ENCODE data around the gene PF4V1. TPM values are rescaled to one million over a fixed set of nuclear protein-coding genes. Genes with fewer than 3 reads are reported as not detected.
A peak's percentile ranks its signal among the peaks of the same experiment; 100 is the strongest.

PF4V1 gene, protein sequence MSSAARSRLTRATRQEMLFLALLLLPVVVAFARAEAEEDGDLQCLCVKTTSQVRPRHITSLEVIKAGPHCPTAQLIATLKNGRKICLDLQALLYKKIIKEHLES
- total RNA-seq (2013): 0.67 TPM
- polyA plus RNA-seq: 1 to 10 TPM in 1 of 3 donors, under 1 TPM in 1, not detected in 1; 0.99 to 3.3 TPM
- not detected in 2 replicates for polyA minus RNA-seq
- 0 to 0.35 (median 0) reads per million in 11 experiments for total RNA-seq

DNA sequence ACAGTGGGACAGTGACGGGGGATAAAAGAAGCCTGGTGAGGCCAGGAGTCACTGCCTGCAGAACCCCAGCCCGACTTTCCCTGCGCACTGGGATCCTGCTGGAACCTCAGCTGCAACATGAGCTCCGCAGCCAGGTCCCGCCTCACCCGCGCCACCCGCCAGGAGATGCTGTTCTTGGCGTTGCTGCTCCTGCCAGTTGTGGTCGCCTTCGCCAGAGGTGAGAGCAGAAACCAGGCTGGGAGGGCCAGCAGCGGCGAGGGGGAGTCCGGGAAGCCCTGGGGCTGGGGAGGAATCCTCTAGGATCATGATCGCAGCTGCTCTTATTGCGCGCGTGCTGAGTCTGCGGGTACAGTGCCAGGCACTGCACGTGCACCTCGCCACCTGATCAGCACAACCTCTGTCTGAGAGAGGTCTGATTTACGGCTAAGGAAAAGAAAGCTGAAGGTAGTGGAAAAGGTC, at the start of gene PF4V1:
Gene PF4V1, plus strand, starts transcription at position 51 of the 459 bp plus-strand sequence. Its CDS starts 67 bp downstream, at position 118.
- Histone ChIP-seq H2AFZ (ENCODE audit: insufficient read depth, low read depth, low read length, poor library complexity, severe bottlenecking) (peak within 1 kb of the TSS; percentile 30), H3K36me3 (replicated peaks in 1 of 2; ENCODE audit: control insufficient read depth in 1 of 2, insufficient read depth in 2 of 2, low read length in 2 of 2) (no peaks in the 10 kb centered on the region), H3K79me2 (ENCODE audit: insufficient read depth, low read length) (no peaks in the 10 kb centered on the region), H3K27ac (ENCODE audit: low read depth in 1 of 2, low read length in 2 of 2) (no peak within 1 kb of the TSS), H3K9me3 (replicated peaks in 1 of 2; ENCODE audit: control insufficient read depth in 1 of 2, insufficient read depth in 1 of 2, low read length in 2 of 2) (no peaks in the 10 kb centered on the region), H3K27me3 (ENCODE audit: control insufficient read depth in 2 of 2, insufficient read depth in 2 of 2, low read length in 2 of 2) (peaks cover 3 to 10% of the 10 kb centered on the region in 2 donors), H3K9ac (ENCODE audit: insufficient read depth, low read length, poor library complexity, severe bottlenecking) (no peak within 1 kb of the TSS), H3K4me2 (replicated peaks; ENCODE audit: extremely low read depth, low read length, poor library complexity, severe bottlenecking) (peak within 1 kb of the TSS; percentile 51), H3K4me3 (replicated peaks in 1 of 3; ENCODE audit: low read depth in 2 of 3, low read length in 3 of 3) (peak within 1 kb of the TSS in 1 of 3 experiments; percentile 42), H3K4me1 (ENCODE audit: control insufficient read depth in 1 of 2, insufficient read depth in 2 of 2, low read length in 2 of 2) (peaks cover 11 to 14% of the 10 kb centered on the region in 2 donors), H4K20me1 (ENCODE audit: insufficient read depth, low read length) (no peaks in the 10 kb centered on the region)
- TF ChIP-seq, protein P1, sequence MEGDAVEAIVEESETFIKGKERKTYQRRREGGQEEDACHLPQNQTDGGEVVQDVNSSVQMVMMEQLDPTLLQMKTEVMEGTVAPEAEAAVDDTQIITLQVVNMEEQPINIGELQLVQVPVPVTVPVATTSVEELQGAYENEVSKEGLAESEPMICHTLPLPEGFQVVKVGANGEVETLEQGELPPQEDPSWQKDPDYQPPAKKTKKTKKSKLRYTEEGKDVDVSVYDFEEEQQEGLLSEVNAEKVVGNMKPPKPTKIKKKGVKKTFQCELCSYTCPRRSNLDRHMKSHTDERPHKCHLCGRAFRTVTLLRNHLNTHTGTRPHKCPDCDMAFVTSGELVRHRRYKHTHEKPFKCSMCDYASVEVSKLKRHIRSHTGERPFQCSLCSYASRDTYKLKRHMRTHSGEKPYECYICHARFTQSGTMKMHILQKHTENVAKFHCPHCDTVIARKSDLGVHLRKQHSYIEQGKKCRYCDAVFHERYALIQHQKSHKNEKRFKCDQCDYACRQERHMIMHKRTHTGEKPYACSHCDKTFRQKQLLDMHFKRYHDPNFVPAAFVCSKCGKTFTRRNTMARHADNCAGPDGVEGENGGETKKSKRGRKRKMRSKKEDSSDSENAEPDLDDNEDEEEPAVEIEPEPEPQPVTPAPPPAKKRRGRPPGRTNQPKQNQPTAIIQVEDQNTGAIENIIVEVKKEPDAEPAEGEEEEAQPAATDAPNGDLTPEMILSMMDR (IDR thresholded peaks at IDR 0.05): no peak
- no peak for DNase-seq
- Mint-ChIP-seq H3K4me3 (peak within 1 kb of the TSS; percentile 65 to 80), H3K27ac (peak within 1 kb of the TSS in 1 of 7 donors; percentile 45), H3K36me3 (no peaks in the 10 kb centered on the region), H3K4me1 (peaks cover 20% of the 10 kb centered on the region), H3K9me3 (peaks cover 0 to 3% (median 0%) of the 10 kb centered on the region in 7 donors), H3K27me3 (ENCODE audit: low read depth in 3 of 3) (peaks cover 7 to 16% (median 14%) of the 10 kb centered on the region in 3 donors)
- intact Hi-C loops (cut with micrococcal nuclease): no loop called here
- 37% methylated on average over 19 of the region's 22 CpGs for WGBS (ENCODE audit: insufficient coverage)

DNA sequence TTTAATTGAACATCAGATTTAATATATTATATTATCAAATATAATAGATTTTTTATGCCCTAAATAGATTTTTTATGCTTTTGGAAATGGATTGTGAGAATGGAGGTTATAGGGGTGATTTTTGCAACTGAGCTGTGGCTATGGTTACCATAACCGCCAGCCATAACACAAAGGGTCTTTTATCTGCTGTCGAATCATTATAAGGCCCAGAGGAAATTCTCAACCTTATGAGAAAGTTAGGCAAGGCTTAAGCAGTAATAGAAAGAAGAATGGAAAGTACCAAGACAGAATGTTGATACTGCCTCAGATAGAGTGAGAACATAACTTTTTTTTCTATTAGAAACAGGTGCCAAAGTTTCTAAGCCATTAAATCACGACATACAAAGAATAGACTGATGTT, 42.9 kb upstream of the PF4V1 start:
- no peak overlapping the region for H3K4me3 ChIP-seq (replicated peaks in 1 of 3; ENCODE audit: low read depth in 2 of 3, low read length in 3 of 3)
- Mint-ChIP-seq H3K27ac (no peak overlapping the region), H3K36me3 (no peaks in the 10 kb centered on the region), H3K9me3 (peaks cover 0 to 3% (median 0%) of the 10 kb centered on the region in 7 donors), H3K4me1 (peaks cover 6% of the 10 kb centered on the region), H3K27me3 (ENCODE audit: low read depth in 3 of 3) (peaks cover 0 to 3% (median 0%) of the 10 kb centered on the region in 3 donors), H3K4me3 (no peak overlapping the region)
- H3K4me1 ChIP-seq (ENCODE audit: control insufficient read depth in 1 of 2, insufficient read depth in 2 of 2, low read length in 2 of 2): peaks cover 6 to 7% of the 10 kb centered on the region in 2 donors
- no peak overlapping the region for H3K9ac ChIP-seq (ENCODE audit: insufficient read depth, low read length, poor library complexity, severe bottlenecking)
- H3K27me3 ChIP-seq (ENCODE audit: control insufficient read depth in 2 of 2, insufficient read depth in 2 of 2, low read length in 2 of 2): no peaks in the 10 kb centered on the region
- WGBS (ENCODE audit: insufficient coverage): no CpG with 5 or more reads among the region's 3 CpGs
- DNase-seq: no peak
- H3K36me3 ChIP-seq (replicated peaks in 1 of 2; ENCODE audit: control insufficient read depth in 1 of 2, insufficient read depth in 2 of 2, low read length in 2 of 2): no peaks in the 10 kb centered on the region
- intact Hi-C loops (cut with micrococcal nuclease): no loop called here
- H3K4me2 ChIP-seq (replicated peaks; ENCODE audit: extremely low read depth, low read length, poor library complexity, severe bottlenecking): no peak overlapping the region
- H2AFZ ChIP-seq (ENCODE audit: insufficient read depth, low read depth, low read length, poor library complexity, severe bottlenecking): no peak overlapping the region
- H3K27ac ChIP-seq (ENCODE audit: low read depth in 1 of 2, low read length in 2 of 2): no peak overlapping the region
- TF ChIP-seq, protein P1 (IDR thresholded peaks at IDR 0.05): no peak
- no peaks in the 10 kb centered on the region for H3K79me2 ChIP-seq (ENCODE audit: insufficient read depth, low read length)
- H4K20me1 ChIP-seq (ENCODE audit: insufficient read depth, low read length): no peaks in the 10 kb centered on the region
- no peaks in the 10 kb centered on the region for H3K9me3 ChIP-seq (replicated peaks in 1 of 2; ENCODE audit: control insufficient read depth in 1 of 2, insufficient read depth in 1 of 2, low read length in 2 of 2)
